Endothelial cell of umbilical vein (primary cell): ENCODE data around the gene KCNV2. TPM values are rescaled to one million over a fixed set of nuclear protein-coding genes. Genes with fewer than 3 reads are reported as not detected.

Experiments
- BruUV-seq: library from RNA; stranded (reverse); fragments of 400-500 nt; replicated peaks from 2 replicates; lab custom pipeline; 2021; lab: Mats Ljungman, UMichigan
- CTCF ChIA-PET: fragments of 300-600, 350-600 bp; sonication (Branson Sonifier 250); formaldehyde crosslinking; loops from one replicate; lab custom pipeline; 2021; ENCODE audit warnings: antibody characterized with exemption, inconsistent platforms; lab: Charles Lee
- POLR2A ChIA-PET: fragments of 300-600, 350-600 bp; sonication (Branson Sonifier 250); formaldehyde crosslinking; loops from one replicate; lab custom pipeline; 2021; ENCODE audit warnings: antibody characterized with exemption, inconsistent platforms; lab: Charles Lee
- DNase-seq: peaks from one replicate; pipeline ENCODE4 v3.0.0-alpha.2; 2011; ENCODE audit warnings: low read depth, low spot score
- FAIRE-seq: peaks from 2 replicates; lab custom pipeline; 2011; peaks lifted over from hg19 to GRCh38; lab: Jason Lieb, UNC
- H2AFZ ChIP-seq: 2 replicates; pipeline ENCODE4 v1.6.0; 2012; ENCODE audit warnings: low read depth, low read length, control low read depth, inconsistent platforms
- H3K27ac ChIP-seq: 2 replicates; pipeline ENCODE4 v1.5.1; 2011; ENCODE audit warnings: low read depth, mild to moderate bottlenecking, control low read depth, low read length, moderate library complexity; ENCODE audit not compliant: insufficient read depth
- H3K27me3 ChIP-seq, 2 experiments: 2 replicates each; pipeline versions ENCODE4 v1.6.0 to v1.6.1; 2011; ENCODE audit warnings: low read length in 2 of 2, mixed read lengths in 1 of 2; ENCODE audit not compliant: control insufficient read depth in 2 of 2, insufficient read depth in 2 of 2
- H3K36me3 ChIP-seq, 2 experiments: 2 replicates in 1 of 2; 3 replicates in 1 of 2; pipeline ENCODE4 v1.5.1; 2011; ENCODE audit warnings: low read length in 2 of 2, mild to moderate bottlenecking in 1 of 2, moderate library complexity in 1 of 2; ENCODE audit not compliant: control insufficient read depth in 2 of 2, insufficient read depth in 2 of 2; ENCODE audit errors: extremely low read depth in 1 of 2
- H3K4me1 ChIP-seq: 3 replicates; pipeline ENCODE4 v1.5.1; 2011; ENCODE audit warnings: mild to moderate bottlenecking, low read length; ENCODE audit not compliant: control insufficient read depth, insufficient read depth; ENCODE audit errors: extremely low read depth
- H3K4me2 ChIP-seq: 2 replicates; pipeline ENCODE4 v1.6.1; 2011; ENCODE audit warnings: low read length, control low read depth, mixed read lengths; ENCODE audit not compliant: insufficient read depth
- H3K4me3 ChIP-seq, 3 experiments: fragments of 200-600 bp in 1 of 3; sonication (generic), shearing (Covaris generic) in 1 of 3; replicated peaks in 1 of 3; 2 replicates each; pipeline ENCODE4 v1.5.1; 2011 to 2016; ENCODE audit warnings: control low read depth in 3 of 3, low read length in 3 of 3, mild to moderate bottlenecking in 2 of 3, inconsistent platforms in 1 of 3, low read depth in 1 of 3, moderate library complexity in 1 of 3; ENCODE audit not compliant: insufficient read depth in 1 of 3
- H3K79me2 ChIP-seq: 2 replicates; pipeline ENCODE4 v1.6.0; 2012; ENCODE audit warnings: low read length, inconsistent platforms; ENCODE audit not compliant: control insufficient read depth, insufficient read depth
- H3K9ac ChIP-seq: replicated peaks from 2 replicates; pipeline ENCODE3; 2011; ENCODE audit warnings: low read length, control low read depth; ENCODE audit not compliant: insufficient read depth; ENCODE audit errors: extremely low read depth
- H3K9me1 ChIP-seq: replicated peaks from 3 replicates; pipeline ENCODE4 v1.6.0; 2011; ENCODE audit warnings: mild to moderate bottlenecking, low read length; ENCODE audit not compliant: control insufficient read depth, insufficient read depth; ENCODE audit errors: extremely low read depth
- H3K9me3 ChIP-seq: replicated peaks from 2 replicates; pipeline ENCODE4 v1.5.1; 2012; ENCODE audit warnings: low read length, inconsistent platforms; ENCODE audit not compliant: control insufficient read depth, insufficient read depth
- H4K20me1 ChIP-seq: replicated peaks from 2 replicates; pipeline ENCODE3; 2011; ENCODE audit warnings: mild to moderate bottlenecking, low read length; ENCODE audit not compliant: control insufficient read depth, insufficient read depth; ENCODE audit errors: extremely low read depth
- CTCF ChIP-seq, 2 donors: IDR thresholded peaks; 1 replicate in 1 of 2; 2 replicates in 1 of 2; pipeline ENCODE4 v1.5.1; 2011; ENCODE audit warnings: low read length in 2 of 2, mild to moderate bottlenecking in 2 of 2, moderate library complexity in 2 of 2, control low read depth in 1 of 2, inconsistent platforms in 1 of 2, low read depth in 1 of 2; ENCODE audit not compliant: insufficient read depth in 1 of 2; ENCODE audit errors: extremely low read depth in 1 of 2
- EZH2 ChIP-seq: IDR thresholded peaks from 2 replicates; pipeline ENCODE4 v1.6.1; 2012; ENCODE audit warnings: borderline replicate concordance, low read depth, mild to moderate bottlenecking, moderate library complexity, low read length, inconsistent platforms; ENCODE audit not compliant: severe bottlenecking
- FOS ChIP-seq: IDR thresholded peaks from 2 replicates; pipeline ENCODE4 v1.6.1; 2011; ENCODE audit warnings: mild to moderate bottlenecking, low read length, moderate library complexity, borderline replicate concordance; ENCODE audit not compliant: insufficient read depth
- GATA2 ChIP-seq: IDR thresholded peaks from 2 replicates; pipeline ENCODE4 v1.7.0; 2011; ENCODE audit warnings: low read depth, mild to moderate bottlenecking, moderate library complexity, mixed read lengths, low read length; ENCODE audit not compliant: insufficient read length, insufficient read depth
- JUN ChIP-seq: IDR thresholded peaks from 2 replicates; pipeline ENCODE4 v1.6.1; 2011; ENCODE audit warnings: borderline replicate concordance, low read depth; ENCODE audit not compliant: insufficient read length, insufficient read depth
- MYC ChIP-seq: IDR thresholded peaks from one replicate; pipeline ENCODE4 v1.6.1; 2011; ENCODE audit warnings: mild to moderate bottlenecking, low read depth, low read length
- POLR2A ChIP-seq: IDR thresholded peaks from 2 replicates; pipeline ENCODE4 v1.6.1; 2012; ENCODE audit warnings: low read depth, mild to moderate bottlenecking, control low read depth, low read length
- POLR2AphosphoS5 ChIP-seq: IDR thresholded peaks from 2 replicates; pipeline ENCODE4 v1.6.1; 2012; ENCODE audit warnings: low read depth, mild to moderate bottlenecking, control low read depth, low read length, moderate library complexity; ENCODE audit not compliant: insufficient read depth
- dilution Hi-C: fragments of 300-500 bp; cut with MboI; formaldehyde crosslinking; loops from one replicate; pipeline ENCODE4 v1.15.0; 2019; ENCODE audit warnings: low sequenced_read_pairs; ENCODE audit not compliant: extremely low pct_ligation_motif_present
- intact Hi-C: fragments of 100-400 bp; cut with micrococcal nuclease; formaldehyde crosslinking; loops from one replicate; pipeline ENCODE4 v1.10.0; 2022
- polyA plus RNA-seq, 4 experiments: library from polyadenylated mRNA; depleted of rRNA in 3 of 4; stranded (reverse) in 3 of 4; unstranded in 1 of 4; fragments of >200 nt; gene quantifications; 2 replicates each; pipeline versions ENCODE4 v1.2.1 to v1.2.3, GENCODE V29; 2011 to 2012; ENCODE audit warnings: missing spikeins in 1 of 4
- total RNA-seq: library from RNA; stranded (reverse); gene quantifications from 2 replicates; pipeline ENCODE4 v1.2.3, GENCODE V29; 2021
- TF ChIP-seq, protein P1 (sequence below): IDR thresholded peaks from 2 replicates; pipeline ENCODE4 v1.6.1; 2011; ENCODE audit not compliant: insufficient read depth, insufficient read length

KCNV2 gene
- total and polyA plus RNA-seq, 2 donors (not counting 3 experiments of a cell fraction or from before 2014, with no cell fraction given): not detected

DNA sequence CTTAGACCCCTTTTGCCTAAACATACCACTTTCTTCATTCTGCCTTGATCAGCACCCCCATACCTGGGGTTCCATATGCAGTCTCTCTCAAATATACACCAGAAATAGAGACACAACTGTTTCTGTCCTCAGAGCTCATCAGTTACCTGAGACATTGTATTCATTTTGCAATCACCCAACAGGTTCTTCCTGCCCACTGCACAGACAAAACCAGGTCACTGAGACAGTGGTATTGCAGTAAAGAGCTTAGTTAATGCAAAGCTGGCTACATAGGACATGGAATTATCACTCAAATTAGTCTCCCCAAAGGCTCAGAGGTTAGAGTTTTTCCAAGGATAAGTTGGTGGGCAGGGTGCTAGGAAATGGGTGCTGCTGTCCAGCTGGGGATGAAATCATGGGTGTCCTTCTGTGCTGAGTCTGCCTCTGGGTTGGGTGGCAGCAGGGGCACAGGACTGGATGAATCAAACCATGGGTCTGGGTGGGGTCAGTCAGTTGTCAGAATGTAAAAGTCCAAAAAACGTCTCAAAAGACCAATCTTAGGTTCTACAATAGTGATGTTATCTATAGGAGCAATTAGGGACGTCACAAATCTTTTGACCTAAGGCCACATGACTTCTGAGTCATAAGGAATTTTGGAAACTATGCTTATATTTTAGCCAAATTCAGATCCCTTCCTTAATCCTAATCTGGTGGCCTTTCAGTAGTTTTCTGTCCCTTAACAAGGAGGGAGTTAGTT, 41.0 kb downstream of the KCNV2 start:
- H3K36me3 ChIP-seq: no peaks in the 10 kb centered on the region
- TF ChIP-seq FOS (no peak), POLR2AphosphoS5 (no peak), POLR2A (no peak), MYC (no peak), JUN (no peak), EZH2 (no peak), GATA2 (no peak), CTCF (IDR thresholded peaks at IDR 0.05; ENCODE audit: extremely low read depth in 1 of 2, insufficient read depth in 1 of 2, low read depth in 1 of 2, low read length in 2 of 2) (no peak)
- TF ChIP-seq, protein P1, sequence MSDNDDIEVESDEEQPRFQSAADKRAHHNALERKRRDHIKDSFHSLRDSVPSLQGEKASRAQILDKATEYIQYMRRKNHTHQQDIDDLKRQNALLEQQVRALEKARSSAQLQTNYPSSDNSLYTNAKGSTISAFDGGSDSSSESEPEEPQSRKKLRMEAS: no peak
- no peaks in the 10 kb centered on the region for H3K27me3 ChIP-seq
- no peaks in the 10 kb centered on the region for H3K4me1 ChIP-seq
- intact Hi-C loops: no loop called here
- ChIA-PET POLR2A (no interaction called here), CTCF (no interaction called here)
- DNase-seq (no peak), FAIRE-seq (no peak)
- H3K9me3 ChIP-seq: no peaks in the 10 kb centered on the region
- H3K4me2 ChIP-seq: no peak overlapping the region
- H2AFZ ChIP-seq: no peak overlapping the region
- dilution Hi-C loops: no loop called here
- no peak overlapping the region for H3K9ac ChIP-seq
- H3K27ac ChIP-seq: no peak overlapping the region
- BruUV-seq: no TSS peak
- H3K79me2 ChIP-seq: no peaks in the 10 kb centered on the region
- H4K20me1 ChIP-seq: no peaks in the 10 kb centered on the region
- H3K9me1 ChIP-seq: no peaks in the 10 kb centered on the region
- H3K4me3 ChIP-seq: no peak overlapping the region
